Body of pancreas (tissue), 4 donors: ENCODE measurements around the gene FYB1. TPM values are rescaled to one million over a fixed set of nuclear protein-coding genes. Genes with fewer than 3 reads are reported as not detected.

Experiments
- ATAC-seq: fragments of 150-250 bp; one replicate; pipeline ENCODE4 v1.9.1; 2016
- DNase-seq, 4 donors: peaks; one replicate each; pipeline ENCODE4 v3.0.0-alpha.2; 2019
- H3K27ac ChIP-seq, 4 donors: fragments of 200-600 bp; sonication (generic); 1 replicate in 3 of 4; 2 replicates in 1 of 4; pipeline versions ENCODE4 v1.5.1 to v1.6.1; 2016 to 2019; ENCODE audit warnings: mild to moderate bottlenecking in 1 of 4, mixed read lengths in 1 of 4, moderate library complexity in 1 of 4
- H3K27me3 ChIP-seq, 2 donors: fragments of 200-600 bp; sonication (generic); one replicate each; pipeline ENCODE4 v1.6.0; 2016; ENCODE audit warnings: mild to moderate bottlenecking in 1 of 2
- H3K36me3 ChIP-seq, 2 donors: fragments of 200-600 bp; sonication (generic); replicated peaks in 1 of 2; 2 replicates each; pipeline ENCODE4 v1.5.1; 2016; ENCODE audit warnings: low read depth in 2 of 2; ENCODE audit not compliant: insufficient read depth in 1 of 2
- H3K4me1 ChIP-seq: fragments of 200-600 bp; sonication (generic); one replicate; pipeline ENCODE4 v1.6.0; 2016
- H3K4me3 ChIP-seq, 2 donors: fragments of 200-600 bp; sonication (generic); 1 replicate in 1 of 2; 2 replicates in 1 of 2; pipeline ENCODE4 v1.5.1; 2016 to 2019
- H3K9me3 ChIP-seq, 3 donors: fragments of 200-600 bp; sonication (generic); 1 replicate in 2 of 3; 2 replicates in 1 of 3; pipeline ENCODE4 v1.5.1; 2016
- CTCF ChIP-seq, 7 experiments: fragments of 450-650 bp in 4 of 7; fragments of 200-600 bp in 3 of 7; sonication (generic) in 3 of 7; IDR thresholded peaks; one replicate each; pipeline ENCODE4 v1.5.1; 2016 to 2019; ENCODE audit warnings: antibody characterized with exemption in 7 of 7
- POLR2A ChIP-seq, 3 donors: fragments of 450-650 bp; IDR thresholded peaks; one replicate each; pipeline ENCODE4 v1.6.1; 2016; ENCODE audit warnings: antibody characterized with exemption in 3 of 3, mild to moderate bottlenecking in 2 of 3
- WGBS, 2 donors: methylation state at CpG; one replicate each; pipeline ENCODE4 v1.1.5; 2017; 5-methylcytosine and 5-hydroxymethylcytosine counted together
- intact Hi-C: fragments of 100-400 bp; cut with DNase I; formaldehyde crosslinking; loops from one replicate; pipeline ENCODE4 v1.15.1; 2023
- total RNA-seq, 2 donors: library from RNA; depleted of rRNA; stranded (reverse); fragments of >200 nt; gene quantifications; one replicate each; pipeline ENCODE4 v1.1.0, GENCODE V29; 2016

FYB1 gene
- total RNA-seq, 2 donors from 2014 or later, result 2.9 to 3.0 TPM

- TF ChIP-seq CTCF (IDR thresholded peaks at IDR 0.05) (no peak), POLR2A (IDR thresholded peaks at IDR 0.05) (no peak)
- Histone ChIP-seq H3K4me1 (no peaks in the 10 kb centered on the region), H3K27me3 (no peaks in the 10 kb centered on the region), H3K9me3 (no peaks in the 10 kb centered on the region), H3K27ac (no peak overlapping the region), H3K4me3 (no peak overlapping the region), H3K36me3 (no peaks in the 10 kb centered on the region)
- intact Hi-C loops, result no loop called here
- DNase-seq (no peak), ATAC-seq (no peak)
- 53 to 54% methylated on average over 11 of the region's 11 CpGs for WGBS, 2 donors
These were observed 24.8 kb downstream of the FYB1 start for GRCh38 chr5:39194466-39195136.

- Histone ChIP-seq H3K4me3 (no peak overlapping the region), H3K4me1 (no peaks in the 10 kb centered on the region), H3K27ac (no peak overlapping the region), H3K36me3 (no peaks in the 10 kb centered on the region), H3K27me3 (no peaks in the 10 kb centered on the region), H3K9me3 (no peaks in the 10 kb centered on the region)
- 43 to 50% methylated on average over 6 of the region's 6 CpGs for WGBS, 2 donors
- TF ChIP-seq POLR2A (IDR thresholded peaks at IDR 0.05) (no peak), CTCF (IDR thresholded peaks at IDR 0.05) (no peak)
- DNase-seq (no peak), ATAC-seq (no peak)
- intact Hi-C loops, result no loop called here
These were observed 25.6 kb downstream of the FYB1 start for GRCh38 chr5:39193553-39194465.

GRCh38 chr5:39192450-39193160, 26.8 kb downstream of the FYB1 start:
- WGBS, 2 donors, result 63 to 70% methylated on average over 2 of the region's 2 CpGs
- Histone ChIP-seq H3K4me1 (no peaks in the 10 kb centered on the region), H3K36me3 (no peaks in the 10 kb centered on the region), H3K27ac (no peak overlapping the region), H3K27me3 (no peaks in the 10 kb centered on the region), H3K4me3 (no peak overlapping the region), H3K9me3 (no peaks in the 10 kb centered on the region)
- TF ChIP-seq CTCF (IDR thresholded peaks at IDR 0.05), result no peak
- TF ChIP-seq POLR2A (IDR thresholded peaks at IDR 0.05), result no peak
- no peak for ATAC-seq
- intact Hi-C loops, result no loop called here
- no peak for DNase-seq

GRCh38 chr5:39191216-39191615, 28.1 kb downstream of the FYB1 start:
- intact Hi-C loops, result no loop called here

More at GRCh38 chr5:39191216-39191615, 28.1 kb downstream of the FYB1 start:
- H3K27me3 ChIP-seq, result no peaks in the 10 kb centered on the region
- no peaks in the 10 kb centered on the region for H3K36me3 ChIP-seq
- H3K9me3 ChIP-seq, result no peaks in the 10 kb centered on the region
- 19 to 20% methylated on average over 6 of the region's 6 CpGs for WGBS, 2 donors
- no peaks in the 10 kb centered on the region for H3K4me1 ChIP-seq
- ATAC-seq (no peak), DNase-seq (no peak)
- no peak overlapping the region for H3K27ac ChIP-seq
- no peak overlapping the region for H3K4me3 ChIP-seq
- TF ChIP-seq POLR2A (IDR thresholded peaks at IDR 0.05) (no peak), CTCF (IDR thresholded peaks at IDR 0.05) (no peak)
